H1 (cell line): Measurements from ENCODE around the gene CBARP. TPM values are rescaled to one million over a fixed set of nuclear protein-coding genes. Genes with fewer than 3 reads are reported as not detected.

Experiments used
- BACH1 ChIP-seq: IDR thresholded peaks from 2 replicates; pipeline ENCODE4 v1.6.1; 2012; ENCODE audit warnings: low read length, improper control_type of control experiment
- CBX5 ChIP-seq: fragments of 300-800, 300-1000 bp; sonication (generic); IDR thresholded peaks from 2 replicates; pipeline ENCODE4 v1.7.1; 2016; ENCODE audit warnings: antibody characterized with exemption, low read length, low read depth
- CEBPB ChIP-seq: IDR thresholded peaks from 2 replicates; pipeline ENCODE4 v1.6.1; 2012; ENCODE audit warnings: low read depth, low read length
- CHD7 ChIP-seq: fragments of 300-600 bp; sonication (generic); IDR thresholded peaks from 2 replicates; pipeline ENCODE4 v1.7.1; 2012; ENCODE audit warnings: low read length, moderate library complexity, mild to moderate bottlenecking, inconsistent platforms; ENCODE audit not compliant: insufficient replicate concordance
- FOSL1 ChIP-seq: IDR thresholded peaks from 2 replicates; pipeline ENCODE4 v1.6.1; 2011; ENCODE audit warnings: mild to moderate bottlenecking, low read depth, low read length, moderate library complexity; ENCODE audit not compliant: insufficient read depth
- JUND ChIP-seq: IDR thresholded peaks from 2 replicates; pipeline ENCODE4 v1.6.1; 2011; ENCODE audit warnings: mild to moderate bottlenecking, improper control_type of control experiment, low read length
- NANOG ChIP-seq: IDR thresholded peaks from 2 replicates; pipeline ENCODE4 v1.6.1; 2011; ENCODE audit warnings: low read length, low read depth, mild to moderate bottlenecking, inconsistent platforms; ENCODE audit not compliant: insufficient read depth, poor library complexity, severe bottlenecking
- POLR2AphosphoS5 ChIP-seq: IDR thresholded peaks from 2 replicates; pipeline ENCODE4 v1.6.1; 2011; ENCODE audit warnings: low read depth, low read length
- SIN3A ChIP-seq, 2 experiments: IDR thresholded peaks in 1 of 2; conservative IDR thresholded peaks in 1 of 2; 2 replicates each; pipeline ENCODE4 v1.6.1; 2011 to 2012; ENCODE audit warnings: low read length in 2 of 2, improper control_type of control experiment in 1 of 2, low read depth in 1 of 2, mild to moderate bottlenecking in 1 of 2
- SRF ChIP-seq: IDR thresholded peaks from 2 replicates; pipeline ENCODE4 v1.6.1; 2011; ENCODE audit warnings: mild to moderate bottlenecking, low read depth, low read length, moderate library complexity
- TCF12 ChIP-seq: IDR thresholded peaks from 2 replicates; pipeline ENCODE4 v1.6.1; 2011; ENCODE audit warnings: low read depth, mild to moderate bottlenecking, low read length
- polyA plus RNA-seq, 7 experiments: library from polyadenylated mRNA; depleted of rRNA in 3 of 7; stranded (reverse) in 5 of 7; unstranded in 2 of 7; fragments of >200 nt in 5 of 7; fragments of 200-250 nt in 2 of 7; gene quantifications; 1 replicate in 5 of 7; 2 replicates in 1 of 7; 4 replicates in 1 of 7; pipeline versions ENCODE4 v1.2.1 to v1.2.3, GENCODE V29; 2011 to 2013; ENCODE audit warnings: missing spikeins in 2 of 7, mixed read lengths in 2 of 7
- total RNA-seq: library from RNA; stranded (reverse); fragmentation: NEBNext Ultra II Directional; extraction: Animal tissue kit (Norgen Biotek cat#: 25700); gene quantifications from 2 replicates; pipeline ENCODE4 v1.2.1, GENCODE V29; 2021

The CBARP gene
- total and polyA plus RNA-seq, 2 of the 8 experiments (the other 6 are each of a cell fraction or from before 2014, with no cell fraction given) = 4.9 to 14.7 TPM

DNA sequence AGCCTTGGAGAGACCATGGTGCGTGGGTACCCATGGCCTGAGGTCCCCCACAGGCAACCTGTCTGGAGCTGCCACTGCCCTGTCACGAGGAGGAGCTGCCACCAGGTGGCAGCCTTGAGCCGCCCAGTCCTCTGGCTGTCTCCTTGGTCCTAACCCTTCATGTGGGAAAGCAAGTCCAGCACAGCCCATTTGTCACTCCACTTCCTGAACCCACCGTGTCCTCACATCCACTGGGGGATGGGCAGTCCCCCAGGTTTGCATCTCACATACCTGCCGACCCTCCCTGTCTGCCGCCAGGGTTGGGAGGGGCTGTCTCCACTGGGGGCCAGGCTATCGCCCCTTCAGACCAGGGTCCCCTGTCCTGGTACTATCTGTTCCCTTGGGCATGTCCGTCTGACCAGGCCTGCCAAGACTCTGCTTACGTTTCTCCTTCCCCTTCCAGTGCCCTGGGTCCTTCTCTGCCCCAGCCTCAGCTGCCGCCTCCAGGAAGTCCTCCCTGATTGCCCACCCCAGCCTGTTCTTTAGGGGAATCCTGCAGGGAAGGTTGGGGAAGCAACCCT is 42.1 kb upstream of the CBARP start (continued):
- no peak for TF ChIP-seq CHD7
- no peak for TF ChIP-seq NANOG
- no peak for TF ChIP-seq SRF
- TF ChIP-seq CBX5 = no peak
- peak; percentile 70 for TF ChIP-seq BACH1
- no peak for TF ChIP-seq FOSL1
- no peak for TF ChIP-seq JUND
- TF ChIP-seq TCF12 = no peak
- no peak for TF ChIP-seq CEBPB
- peak; percentile 58; the same call in 1 of the 2 replicates for TF ChIP-seq POLR2AphosphoS5
- TF ChIP-seq SIN3A (conservative IDR thresholded peaks at IDR 0.05 in 1 of 2, IDR thresholded peaks at IDR 0.05 in 1 of 2; ENCODE audit: low read depth in 1 of 2, low read length in 2 of 2) = peak in 1 of 2 experiments; percentile 87; a peak in 1 of 4 replicates
